GM12872 (cell line): Measurements from ENCODE around the gene HPRT1.

ENCODE experiments used
- TF ChIP-seq, protein P1 (sequence below): IDR thresholded peaks from 3 replicates; pipeline ENCODE4 v1.5.1; 2011; ENCODE audit warnings: low read depth, mild to moderate bottlenecking, low read length, moderate library complexity; ENCODE audit not compliant: insufficient read depth

The HPRT1 gene

DNA sequence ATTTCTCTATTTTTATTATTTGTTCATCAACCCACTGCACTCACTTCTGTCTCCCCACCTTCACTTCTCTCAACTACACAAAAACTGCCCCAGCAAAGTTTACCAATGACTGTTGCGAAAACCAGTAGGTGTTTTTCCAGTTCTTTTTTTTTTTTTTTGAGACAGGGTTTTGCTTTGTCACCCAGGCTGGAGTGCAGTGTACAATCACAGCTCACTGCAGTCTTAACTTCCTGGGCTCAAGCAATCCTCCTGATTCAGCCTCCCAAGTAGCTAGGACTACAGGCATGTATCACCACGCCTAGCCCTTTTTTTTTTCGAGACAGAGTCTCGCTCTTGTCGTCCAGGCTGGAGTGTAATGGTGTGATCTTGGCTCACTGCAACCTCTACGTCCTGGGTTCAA lies 24.1 kb upstream of the HPRT1 start:
- TF ChIP-seq, protein P1, sequence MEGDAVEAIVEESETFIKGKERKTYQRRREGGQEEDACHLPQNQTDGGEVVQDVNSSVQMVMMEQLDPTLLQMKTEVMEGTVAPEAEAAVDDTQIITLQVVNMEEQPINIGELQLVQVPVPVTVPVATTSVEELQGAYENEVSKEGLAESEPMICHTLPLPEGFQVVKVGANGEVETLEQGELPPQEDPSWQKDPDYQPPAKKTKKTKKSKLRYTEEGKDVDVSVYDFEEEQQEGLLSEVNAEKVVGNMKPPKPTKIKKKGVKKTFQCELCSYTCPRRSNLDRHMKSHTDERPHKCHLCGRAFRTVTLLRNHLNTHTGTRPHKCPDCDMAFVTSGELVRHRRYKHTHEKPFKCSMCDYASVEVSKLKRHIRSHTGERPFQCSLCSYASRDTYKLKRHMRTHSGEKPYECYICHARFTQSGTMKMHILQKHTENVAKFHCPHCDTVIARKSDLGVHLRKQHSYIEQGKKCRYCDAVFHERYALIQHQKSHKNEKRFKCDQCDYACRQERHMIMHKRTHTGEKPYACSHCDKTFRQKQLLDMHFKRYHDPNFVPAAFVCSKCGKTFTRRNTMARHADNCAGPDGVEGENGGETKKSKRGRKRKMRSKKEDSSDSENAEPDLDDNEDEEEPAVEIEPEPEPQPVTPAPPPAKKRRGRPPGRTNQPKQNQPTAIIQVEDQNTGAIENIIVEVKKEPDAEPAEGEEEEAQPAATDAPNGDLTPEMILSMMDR: no peak

DNA sequence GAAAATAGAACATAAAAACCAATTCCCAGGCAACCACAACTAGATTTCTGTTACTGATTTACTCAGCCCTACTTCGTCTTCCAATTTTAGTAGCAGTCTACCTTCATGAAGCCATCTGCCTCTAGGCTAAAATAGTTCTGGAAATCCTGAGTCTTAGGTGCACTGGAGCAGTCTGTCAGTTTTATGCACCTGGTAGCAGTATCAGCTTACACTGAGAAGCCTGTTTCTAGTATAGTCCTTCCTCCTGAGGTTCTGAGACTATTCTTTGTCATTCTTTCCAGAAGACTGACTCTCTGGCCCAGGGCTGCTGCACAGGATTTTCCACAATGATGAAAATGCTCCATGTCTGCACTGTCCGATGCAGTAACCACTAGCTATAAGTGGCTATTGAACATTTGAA lies 16.9 kb upstream of the HPRT1 start:
- TF ChIP-seq, protein P1: no peak

DNA sequence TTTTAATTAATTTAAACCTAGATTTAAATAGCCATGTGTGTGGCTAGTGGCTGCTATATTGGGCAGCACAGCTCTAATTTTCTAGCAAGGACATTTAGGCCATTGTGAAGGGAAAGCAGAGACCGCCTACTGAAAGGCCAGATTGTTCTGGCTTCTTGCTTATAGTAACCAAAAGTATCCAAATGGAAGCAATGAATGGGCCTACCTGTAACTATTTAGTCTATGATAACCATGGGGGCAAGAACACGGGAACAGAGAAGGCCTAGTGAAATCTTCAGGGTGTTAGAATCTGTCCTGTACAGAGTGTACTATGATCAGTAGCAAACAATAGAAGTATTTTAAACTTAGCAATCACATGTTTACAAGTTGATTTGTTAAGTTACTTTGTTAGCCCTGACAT lies 16.5 kb upstream of the HPRT1 start:
- TF ChIP-seq, protein P1: no peak

DNA sequence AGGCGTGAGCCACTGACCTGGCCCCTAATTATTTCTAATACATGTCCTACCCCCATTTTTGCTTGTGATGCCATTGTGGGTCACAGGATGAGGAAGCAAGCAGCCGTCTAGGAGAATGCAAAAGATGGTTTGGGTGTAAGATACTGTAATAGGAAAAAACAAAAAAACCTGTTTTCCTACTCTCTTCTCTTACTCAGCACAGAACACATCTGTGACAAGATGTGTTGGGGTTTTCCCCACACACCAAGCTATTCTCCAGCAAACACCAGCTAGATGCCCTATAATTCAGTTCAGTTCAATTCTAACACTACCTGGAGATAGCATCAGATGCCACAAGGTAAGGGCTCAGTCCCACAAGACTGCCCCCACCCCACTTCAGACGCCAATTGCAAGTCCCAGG lies 15.3 kb upstream of the HPRT1 start:
- TF ChIP-seq, protein P1: no peak

DNA sequence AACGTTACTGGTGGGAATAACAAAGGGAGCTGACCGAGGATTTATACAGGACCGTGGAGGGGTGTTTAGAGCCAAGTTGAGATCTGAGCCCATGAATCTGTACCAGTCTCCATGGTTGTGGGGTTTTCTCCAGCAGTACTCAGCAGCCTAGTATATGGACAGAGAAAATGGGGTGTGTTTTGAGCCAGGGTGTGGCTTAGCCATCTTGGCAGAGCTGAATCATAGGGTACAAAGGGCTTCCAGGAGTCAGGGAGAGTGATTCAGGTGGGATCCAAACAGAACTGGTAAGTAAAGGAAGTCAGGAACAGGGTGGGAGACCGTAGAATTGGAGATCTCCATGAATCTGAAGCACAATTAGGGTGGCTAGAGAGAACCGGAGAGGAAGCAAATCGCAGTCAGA lies 7.4 kb upstream of the HPRT1 start:
- TF ChIP-seq, protein P1: no peak

DNA sequence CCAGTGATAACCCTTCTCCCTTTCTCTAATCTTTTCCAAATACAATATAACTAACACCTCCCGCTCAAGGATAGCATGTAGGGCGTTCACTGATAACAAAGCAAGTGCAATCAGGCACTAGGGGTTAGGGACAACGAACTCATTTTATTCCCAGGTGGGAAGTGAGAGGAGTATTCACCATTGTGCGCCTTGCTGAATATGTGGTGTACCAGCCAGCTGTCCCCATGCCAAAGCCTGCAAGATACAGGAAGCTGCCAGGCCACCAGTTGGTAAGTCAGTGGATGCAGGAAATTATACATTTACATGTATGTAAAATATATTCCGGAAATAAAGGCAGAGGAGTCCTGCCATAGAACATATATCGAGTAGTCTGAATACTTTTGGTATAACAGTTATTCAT lies 6.3 kb upstream of the HPRT1 start:
- TF ChIP-seq, protein P1: no peak

DNA sequence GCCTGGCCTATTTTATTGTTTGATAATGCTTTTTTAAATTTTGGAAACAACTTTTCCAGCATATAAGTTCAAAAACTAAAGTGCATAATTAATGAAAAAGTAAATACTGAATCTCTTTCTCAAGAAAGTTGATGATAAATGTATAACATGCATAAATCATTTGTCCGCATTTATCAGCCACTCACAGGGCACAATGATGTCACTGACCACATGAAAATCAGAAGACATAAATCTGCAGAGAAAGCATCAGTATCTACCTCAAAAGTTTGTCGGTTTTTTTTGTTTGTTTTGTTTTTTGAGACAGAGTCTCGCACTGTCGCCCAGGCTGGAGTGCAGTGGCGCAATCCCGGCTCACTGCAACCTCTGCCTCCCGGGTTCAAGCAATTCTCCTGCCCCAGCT lies 5.5 kb upstream of the HPRT1 start:
- TF ChIP-seq, protein P1: no peak

DNA sequence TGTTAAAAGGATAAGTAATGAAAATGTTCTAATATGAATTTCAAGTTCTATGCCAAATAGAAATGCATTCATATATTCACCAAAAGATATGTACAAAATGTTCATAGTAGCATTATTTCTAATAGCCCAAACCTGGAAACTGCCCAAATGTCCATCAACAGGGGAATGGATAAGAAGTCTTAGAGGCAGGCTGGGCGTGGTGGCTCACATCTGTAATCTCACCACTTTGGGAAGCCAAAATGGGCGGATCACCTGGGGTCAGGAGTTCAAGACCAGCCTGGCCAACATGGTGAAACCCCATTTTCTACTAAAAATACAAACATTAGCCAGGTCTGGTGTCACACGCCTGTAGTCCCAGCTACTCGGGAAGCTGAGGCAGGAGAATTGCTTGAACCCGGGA lies 2.3 kb upstream of the HPRT1 start:
- TF ChIP-seq, protein P1: no peak
